ENCODE results near the gene SLC22A16.
"Not testable (repeated sequence)": the region's sequence is repeated elsewhere in the genome, so short reads cannot be mapped to it uniquely, and the experiment has no call there.

SLC22A16 gene

DNA sequence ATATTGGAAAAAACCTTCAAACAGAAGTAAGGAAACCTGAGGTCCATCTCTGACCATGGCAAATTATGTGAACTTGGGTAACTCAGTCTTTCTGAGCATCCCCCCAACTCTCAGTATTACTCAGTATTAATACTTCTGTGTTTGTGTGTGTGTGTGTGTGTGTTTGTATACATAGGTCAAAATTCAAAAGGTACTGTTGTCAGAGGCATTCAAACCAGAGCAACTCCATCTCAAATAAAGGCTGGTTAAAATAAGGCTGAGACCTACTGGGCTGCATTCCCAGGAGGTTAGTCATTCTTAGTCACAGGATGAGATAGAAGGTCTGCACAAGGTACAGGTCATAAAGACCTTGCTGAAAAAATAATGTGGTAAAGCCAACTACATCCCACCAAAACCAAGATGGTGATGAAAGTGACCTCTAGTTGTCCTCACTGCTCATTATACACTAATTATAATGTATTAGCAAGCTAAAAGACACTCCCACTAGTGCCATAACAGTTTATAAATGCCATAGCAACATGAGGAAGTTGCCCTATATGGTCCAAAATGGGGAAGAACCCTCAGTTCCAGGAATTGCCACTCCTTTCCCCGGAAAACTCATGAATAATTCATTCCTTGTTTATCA is 33.3 kb upstream of the SLC22A16 start:
- peaks cover 2% of the 10 kb centered on the region; the same call in 1 of the 2 replicates for H3K4me1 ChIP-seq (ENCODE audit: low read length)
- no peak overlapping the region for H2AFZ ChIP-seq (ENCODE audit: low read depth, low read length)
- H3K9me3 ChIP-seq (ENCODE audit: insufficient read depth, low read length): no peaks in the 10 kb centered on the region
- H3K4me2 ChIP-seq (ENCODE audit: low read length): no peak overlapping the region
- no peak for TF ChIP-seq EZH2phosphoT487 (IDR thresholded peaks at IDR 0.05; ENCODE audit: low read depth)
- TF ChIP-seq, protein P1, sequence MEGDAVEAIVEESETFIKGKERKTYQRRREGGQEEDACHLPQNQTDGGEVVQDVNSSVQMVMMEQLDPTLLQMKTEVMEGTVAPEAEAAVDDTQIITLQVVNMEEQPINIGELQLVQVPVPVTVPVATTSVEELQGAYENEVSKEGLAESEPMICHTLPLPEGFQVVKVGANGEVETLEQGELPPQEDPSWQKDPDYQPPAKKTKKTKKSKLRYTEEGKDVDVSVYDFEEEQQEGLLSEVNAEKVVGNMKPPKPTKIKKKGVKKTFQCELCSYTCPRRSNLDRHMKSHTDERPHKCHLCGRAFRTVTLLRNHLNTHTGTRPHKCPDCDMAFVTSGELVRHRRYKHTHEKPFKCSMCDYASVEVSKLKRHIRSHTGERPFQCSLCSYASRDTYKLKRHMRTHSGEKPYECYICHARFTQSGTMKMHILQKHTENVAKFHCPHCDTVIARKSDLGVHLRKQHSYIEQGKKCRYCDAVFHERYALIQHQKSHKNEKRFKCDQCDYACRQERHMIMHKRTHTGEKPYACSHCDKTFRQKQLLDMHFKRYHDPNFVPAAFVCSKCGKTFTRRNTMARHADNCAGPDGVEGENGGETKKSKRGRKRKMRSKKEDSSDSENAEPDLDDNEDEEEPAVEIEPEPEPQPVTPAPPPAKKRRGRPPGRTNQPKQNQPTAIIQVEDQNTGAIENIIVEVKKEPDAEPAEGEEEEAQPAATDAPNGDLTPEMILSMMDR (IDR thresholded peaks at IDR 0.05; ENCODE audit: low read depth, low read length): no peak
- H3K36me3 ChIP-seq (replicated peaks; ENCODE audit: low read depth, low read length): no peaks in the 10 kb centered on the region
- no peaks in the 10 kb centered on the region for H4K20me1 ChIP-seq (ENCODE audit: insufficient read depth, low read length)
- no peak overlapping the region for H3K9ac ChIP-seq (ENCODE audit: low read length)
- no peak overlapping the region for H3K27ac ChIP-seq (ENCODE audit: low read length)
- no peak overlapping the region for H3K4me3 ChIP-seq (ENCODE audit: low read length)
- no peaks in the 10 kb centered on the region for H3K27me3 ChIP-seq (ENCODE audit: low read depth, low read length)
- no peaks in the 10 kb centered on the region for H3K79me2 ChIP-seq (ENCODE audit: low read length)

DNA sequence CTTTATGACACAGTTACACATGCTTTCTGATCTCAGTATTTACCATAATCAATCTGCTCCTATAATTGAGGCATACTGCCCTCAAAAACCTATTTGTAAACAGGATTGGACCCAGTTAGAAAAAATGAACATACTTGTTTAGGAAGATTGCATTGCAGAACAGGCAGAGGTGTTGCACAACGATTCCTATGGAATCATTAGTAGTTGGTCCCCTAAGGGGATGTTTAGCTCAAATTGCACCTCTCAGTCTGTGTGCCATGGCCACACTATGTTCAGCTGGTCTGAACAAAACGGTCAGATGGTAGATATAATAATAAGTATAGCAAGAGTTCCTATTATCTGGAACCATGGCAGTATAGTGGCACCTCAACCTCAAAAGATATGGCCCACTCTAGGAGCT is 28.5 kb upstream of the SLC22A16 start:
- not testable (repeated sequence) for H3K79me2 ChIP-seq (ENCODE audit: low read length); H3K9me3 ChIP-seq (ENCODE audit: insufficient read depth, low read length); H3K9ac ChIP-seq (ENCODE audit: low read length); H4K20me1 ChIP-seq (ENCODE audit: insufficient read depth, low read length); H3K4me2 ChIP-seq (ENCODE audit: low read length); H3K4me1 ChIP-seq (ENCODE audit: low read length); H2AFZ ChIP-seq (ENCODE audit: low read depth, low read length); H3K4me3 ChIP-seq (ENCODE audit: low read length); H3K27me3 ChIP-seq (ENCODE audit: low read depth, low read length); H3K27ac ChIP-seq (ENCODE audit: low read length); H3K36me3 ChIP-seq (replicated peaks; ENCODE audit: low read depth, low read length)

DNA sequence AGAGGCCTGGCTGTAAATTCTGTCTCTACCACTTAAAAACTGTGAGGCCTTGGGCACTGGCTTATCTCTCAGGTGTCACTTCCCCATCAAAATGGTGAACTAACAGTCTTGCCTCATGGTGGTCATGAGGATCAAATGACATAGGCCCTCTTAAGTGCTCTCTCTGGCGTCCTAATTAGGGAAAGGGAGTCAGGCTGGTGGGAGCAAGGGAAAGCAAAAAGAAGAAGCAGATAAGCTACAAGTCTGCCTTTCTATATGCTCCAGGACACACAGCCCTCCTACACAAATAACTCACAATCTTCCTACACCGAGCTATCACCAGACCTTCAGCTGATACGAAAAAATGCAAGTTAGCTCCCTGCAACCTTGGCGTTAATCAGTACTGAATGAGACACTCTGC is 19.5 kb upstream of the SLC22A16 start:
- Histone ChIP-seq H3K36me3 (replicated peaks; ENCODE audit: low read depth, low read length) (no peaks in the 10 kb centered on the region), H3K4me2 (ENCODE audit: low read length) (no peak overlapping the region), H3K27ac (ENCODE audit: low read length) (no peak overlapping the region), H4K20me1 (ENCODE audit: insufficient read depth, low read length) (no peaks in the 10 kb centered on the region), H3K9me3 (ENCODE audit: insufficient read depth, low read length) (no peaks in the 10 kb centered on the region), H3K4me3 (ENCODE audit: low read length) (no peak overlapping the region), H3K4me1 (ENCODE audit: low read length) (peaks cover 11% of the 10 kb centered on the region), H3K9ac (ENCODE audit: low read length) (no peak overlapping the region), H3K79me2 (ENCODE audit: low read length) (no peaks in the 10 kb centered on the region), H3K27me3 (ENCODE audit: low read depth, low read length) (no peaks in the 10 kb centered on the region), H2AFZ (ENCODE audit: low read depth, low read length) (no peak overlapping the region)
- no peak for TF ChIP-seq EZH2phosphoT487 (IDR thresholded peaks at IDR 0.05; ENCODE audit: low read depth)
- TF ChIP-seq, protein P1 (IDR thresholded peaks at IDR 0.05; ENCODE audit: low read depth, low read length): no peak

DNA sequence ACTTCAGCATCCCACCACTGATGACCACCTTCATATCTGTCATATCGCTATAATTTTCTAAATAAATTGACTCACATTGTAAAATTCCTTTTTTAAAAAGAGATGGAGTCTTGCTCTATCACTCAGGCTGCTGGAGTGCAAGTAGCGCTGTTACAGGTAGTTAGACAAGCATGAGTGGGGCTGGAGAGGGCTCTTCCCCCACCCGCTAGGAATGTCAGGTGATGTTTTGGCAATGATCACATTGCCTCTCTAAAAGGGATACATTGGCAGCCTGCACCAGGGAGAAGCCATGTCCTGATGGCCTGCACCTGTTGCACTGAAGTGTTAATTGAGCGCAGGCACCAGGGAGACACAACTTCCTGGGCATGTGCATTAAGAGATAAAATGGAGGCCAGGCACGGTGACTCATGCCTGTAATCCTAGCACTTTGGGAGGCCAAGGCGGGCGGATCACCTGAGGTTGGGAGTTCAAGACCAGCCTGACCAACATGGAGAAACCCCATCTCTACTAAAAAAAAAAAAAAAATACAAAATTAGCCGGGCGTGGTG is 16.9 kb upstream of the SLC22A16 start:
- H3K4me3 ChIP-seq (ENCODE audit: low read length): no peak overlapping the region
- H3K9ac ChIP-seq (ENCODE audit: low read length): no peak overlapping the region
- H3K4me1 ChIP-seq (ENCODE audit: low read length): peaks cover 11% of the 10 kb centered on the region
- H3K27ac ChIP-seq (ENCODE audit: low read length): no peak overlapping the region
- H3K79me2 ChIP-seq (ENCODE audit: low read length): no peaks in the 10 kb centered on the region
- no peaks in the 10 kb centered on the region for H3K27me3 ChIP-seq (ENCODE audit: low read depth, low read length)
- H4K20me1 ChIP-seq (ENCODE audit: insufficient read depth, low read length): no peaks in the 10 kb centered on the region
- no peak overlapping the region for H2AFZ ChIP-seq (ENCODE audit: low read depth, low read length)
- H3K36me3 ChIP-seq (replicated peaks; ENCODE audit: low read depth, low read length): no peaks in the 10 kb centered on the region
- TF ChIP-seq, protein P1 (IDR thresholded peaks at IDR 0.05; ENCODE audit: low read depth, low read length): no peak
- no peak for TF ChIP-seq EZH2phosphoT487 (IDR thresholded peaks at IDR 0.05; ENCODE audit: low read depth)
- no peaks in the 10 kb centered on the region for H3K9me3 ChIP-seq (ENCODE audit: insufficient read depth, low read length)
- no peak overlapping the region for H3K4me2 ChIP-seq (ENCODE audit: low read length)

Measured in OCI-LY3 (cell line).